ENCODE results near the gene PLCB1.

The PLCB1 gene

GRCh38 chr20:8246153-8246552, 114.1 kb downstream of the PLCB1 start:
- no peak for DNase-seq (ENCODE audit: low read depth in 2 of 2)

DNA sequence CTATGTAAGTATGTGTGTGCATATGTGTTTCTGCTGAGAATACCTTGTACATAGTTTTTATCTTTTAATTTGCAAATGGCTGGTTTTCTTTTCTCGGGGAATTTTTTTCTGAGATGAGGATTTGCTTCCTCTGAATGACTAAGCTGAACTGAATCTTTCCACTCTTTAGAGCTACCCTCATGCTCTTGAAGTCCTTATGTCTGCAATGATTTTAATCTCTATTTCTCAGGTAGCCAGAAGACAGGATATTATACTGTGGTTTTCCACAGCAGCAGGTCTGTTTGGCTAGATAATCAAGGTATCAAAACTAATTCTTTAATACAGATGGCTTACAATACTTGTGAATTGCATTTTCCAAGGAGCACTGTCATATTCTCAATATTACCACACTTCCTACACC, 114.7 kb downstream of the PLCB1 start:
- no peak for DNase-seq (ENCODE audit: low read depth in 2 of 2)

- DNase-seq (ENCODE audit: low read depth in 2 of 2) = no peak
Observed at GRCh38 chr20:8248051-8248450, 116.0 kb downstream of the PLCB1 start.

DNA sequence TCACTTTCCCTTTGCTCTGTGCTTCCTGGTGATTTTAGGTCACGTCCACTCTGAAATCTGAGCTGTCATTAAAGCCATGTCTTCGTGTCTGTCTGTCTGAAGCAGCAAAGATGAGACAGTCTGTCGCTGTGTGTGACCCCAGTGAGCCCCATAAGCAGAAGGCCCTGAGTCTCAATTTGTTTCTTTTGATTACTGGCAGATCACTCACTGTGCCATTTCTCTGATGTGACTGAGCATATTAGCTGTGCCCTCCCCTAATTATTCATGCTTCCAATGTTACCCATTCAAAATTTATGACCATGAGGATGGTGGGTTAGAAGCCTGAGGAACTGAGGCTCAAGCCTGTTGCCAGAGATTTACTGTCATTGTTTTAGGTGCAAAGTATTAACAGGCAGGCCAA, 117.6 kb downstream of the PLCB1 start:
- no peak for DNase-seq (ENCODE audit: low read depth in 2 of 2)

- no peak for DNase-seq (ENCODE audit: low read depth in 2 of 2)
Observed at GRCh38 chr20:8250539-8251200, 118.6 kb downstream of the PLCB1 start.

GRCh38 chr20:8251201-8251575, 119.1 kb downstream of the PLCB1 start:
- no peak for DNase-seq (ENCODE audit: low read depth in 2 of 2)

DNA sequence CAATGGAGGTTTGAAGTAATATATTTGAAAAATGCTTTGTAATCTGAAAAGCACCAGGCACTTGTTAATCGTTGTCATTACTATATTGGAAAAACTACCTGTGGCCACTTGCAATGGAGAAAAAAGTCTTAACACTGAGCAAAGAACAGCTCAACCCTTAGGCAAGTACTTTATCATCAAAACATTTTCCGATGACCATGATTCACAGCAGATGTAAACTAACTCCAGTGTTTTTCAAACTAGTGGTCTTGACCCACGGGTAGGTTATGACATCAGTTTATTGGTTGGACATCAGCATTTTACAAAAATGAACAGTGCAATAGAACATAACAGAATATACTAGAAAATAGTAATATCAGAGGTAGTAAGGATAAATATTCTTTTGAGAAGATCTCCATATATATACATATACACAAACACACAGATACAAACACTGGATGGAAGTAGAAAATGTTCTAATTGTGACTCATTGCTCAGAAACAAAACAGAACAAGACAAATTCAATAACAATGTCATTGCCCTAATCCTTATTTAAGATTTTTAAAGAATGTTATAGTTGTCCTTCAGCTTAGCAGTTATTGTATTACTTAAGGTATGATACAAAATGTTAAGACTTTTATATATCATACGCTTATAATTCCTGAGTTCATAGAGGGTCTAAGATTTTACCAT, 123.0 kb downstream of the PLCB1 start:
- DNase-seq (ENCODE audit: low read depth in 2 of 2) = no peak

DNA sequence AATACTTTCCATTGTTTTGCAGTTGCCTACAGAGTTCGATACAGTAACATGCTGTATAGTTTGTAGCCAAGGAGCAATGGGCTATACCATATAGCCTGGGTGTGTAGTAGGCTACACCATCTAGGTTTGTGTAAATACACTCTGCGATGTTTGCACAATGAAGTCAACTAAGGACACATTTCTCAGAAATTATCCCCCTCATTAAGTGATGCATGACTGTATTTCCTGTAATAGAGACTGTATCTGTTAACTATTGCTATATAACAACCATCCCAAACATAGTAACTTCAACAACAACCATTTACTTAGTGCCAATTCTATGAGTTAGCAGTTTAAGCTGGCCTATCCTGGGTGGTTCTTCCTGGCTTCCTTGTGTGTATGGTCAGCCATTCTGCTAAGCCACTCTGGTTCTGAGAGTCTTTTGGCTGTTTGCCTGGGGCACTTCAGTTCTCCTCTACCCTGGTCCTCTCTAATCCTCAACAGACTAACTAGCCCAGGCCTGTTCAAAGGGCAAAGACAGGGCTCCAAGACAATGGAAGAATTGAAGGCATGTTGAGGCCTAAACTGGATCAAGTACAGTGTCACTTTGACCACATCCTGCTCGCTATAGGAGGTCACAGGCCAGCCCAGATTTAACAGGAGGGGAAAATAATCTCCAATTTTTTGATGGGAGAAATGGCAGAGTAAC, 124.0 kb downstream of the PLCB1 start:
- DNase-seq (ENCODE audit: low read depth in 2 of 2) = no peak

GRCh38 chr20:8260837-8261251, 128.8 kb downstream of the PLCB1 start:
- DNase-seq (ENCODE audit: low read depth in 2 of 2) = no peak

DNA sequence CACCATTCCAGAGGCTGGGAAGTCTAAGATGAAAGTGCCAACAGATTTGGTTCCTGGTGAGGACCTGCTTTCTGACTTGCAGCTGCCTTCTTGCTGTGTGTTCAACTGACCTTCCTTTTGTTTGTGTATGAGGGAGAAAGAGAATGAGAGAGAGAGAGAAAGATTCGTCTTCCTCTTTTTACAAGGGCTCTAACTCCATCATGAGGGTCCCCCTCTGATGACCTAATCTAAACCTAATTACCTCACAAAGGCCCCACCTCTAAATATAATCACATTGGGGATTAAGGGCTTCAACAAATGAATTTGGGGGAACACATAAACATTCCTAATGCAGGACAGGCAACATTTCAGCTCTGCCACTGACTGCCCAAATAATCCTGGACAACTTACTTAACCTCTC, 130.7 kb downstream of the PLCB1 start:
- DNase-seq (ENCODE audit: low read depth in 2 of 2) = no peak

GRCh38 chr20:8265588-8265987, 133.5 kb downstream of the PLCB1 start:
- no peak for DNase-seq (ENCODE audit: low read depth in 2 of 2)

GRCh38 chr20:8267009-8267408, 134.9 kb downstream of the PLCB1 start:
- DNase-seq (ENCODE audit: low read depth in 2 of 2) = no peak

- no peak for DNase-seq (ENCODE audit: low read depth in 2 of 2)
Observed at GRCh38 chr20:8271727-8272126, 139.7 kb downstream of the PLCB1 start.

- DNase-seq (ENCODE audit: low read depth in 2 of 2) = no peak
Observed at GRCh38 chr20:8272766-8273165, 140.7 kb downstream of the PLCB1 start.

GRCh38 chr20:8284902-8285301, 152.8 kb downstream of the PLCB1 start:
- DNase-seq (ENCODE audit: low read depth in 2 of 2) = no peak

DNA sequence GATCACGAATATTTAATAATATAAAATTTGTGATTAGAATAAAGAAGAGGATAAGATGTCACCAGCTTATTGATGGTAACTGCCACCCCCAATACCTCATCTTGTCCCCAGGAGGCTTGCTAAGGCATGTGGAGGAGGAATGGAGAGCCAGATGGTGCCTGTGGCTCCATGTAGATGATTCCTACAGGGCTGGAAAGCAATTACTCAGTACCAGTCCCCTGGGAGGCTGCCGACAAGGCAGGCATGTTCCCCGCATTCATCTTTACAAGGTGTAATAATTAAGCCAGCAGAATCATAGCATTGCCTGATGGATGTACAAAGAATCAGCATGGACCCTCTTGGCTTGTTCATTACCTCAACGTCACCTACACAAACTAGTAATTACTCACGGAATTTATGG, 155.3 kb downstream of the PLCB1 start:
- DNase-seq (ENCODE audit: low read depth in 2 of 2) = no peak

DNA sequence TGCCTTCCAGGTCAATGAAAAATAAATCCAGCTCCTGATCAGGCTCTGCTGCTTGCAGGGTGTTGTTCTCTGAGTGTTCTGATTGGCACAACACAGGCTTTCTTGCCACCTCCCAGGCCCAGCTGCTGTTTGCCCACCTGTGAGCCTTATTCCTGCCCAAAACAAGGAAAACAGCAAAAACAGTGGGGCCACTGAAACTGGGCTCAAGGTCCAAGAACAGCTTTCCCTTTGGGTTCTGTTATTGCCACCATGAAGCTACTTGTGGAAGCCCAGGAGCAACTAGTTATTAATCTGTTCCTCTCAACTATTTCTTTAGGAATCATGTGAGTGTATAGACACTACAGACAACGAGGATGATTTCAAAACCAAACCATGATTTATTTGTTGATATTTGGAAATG, 159.1 kb downstream of the PLCB1 start:
- no peak for DNase-seq (ENCODE audit: low read depth in 2 of 2)

DNA sequence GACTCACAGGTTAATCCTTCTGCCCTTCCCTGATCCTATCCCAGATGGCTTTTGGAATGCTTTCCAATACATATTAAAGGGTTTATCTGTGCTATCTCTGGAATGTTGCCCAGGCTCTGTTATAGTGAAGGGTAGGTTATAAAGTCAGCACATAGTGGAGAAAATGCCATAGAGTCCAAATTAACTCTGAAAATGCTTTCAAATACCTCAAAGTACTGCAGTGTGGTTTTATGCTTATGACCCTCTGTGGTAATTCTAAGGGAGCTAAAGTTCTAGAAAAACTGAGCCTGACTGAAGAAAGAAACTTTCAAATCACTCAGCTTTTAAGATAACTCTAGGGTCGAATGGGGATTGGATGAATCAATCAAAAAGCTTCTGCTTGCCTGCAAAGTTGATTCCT, 159.8 kb downstream of the PLCB1 start:
- DNase-seq (ENCODE audit: low read depth in 2 of 2) = no peak

- DNase-seq (ENCODE audit: low read depth in 2 of 2) = no peak
Observed at GRCh38 chr20:8292793-8293192, 160.7 kb downstream of the PLCB1 start.

DNA sequence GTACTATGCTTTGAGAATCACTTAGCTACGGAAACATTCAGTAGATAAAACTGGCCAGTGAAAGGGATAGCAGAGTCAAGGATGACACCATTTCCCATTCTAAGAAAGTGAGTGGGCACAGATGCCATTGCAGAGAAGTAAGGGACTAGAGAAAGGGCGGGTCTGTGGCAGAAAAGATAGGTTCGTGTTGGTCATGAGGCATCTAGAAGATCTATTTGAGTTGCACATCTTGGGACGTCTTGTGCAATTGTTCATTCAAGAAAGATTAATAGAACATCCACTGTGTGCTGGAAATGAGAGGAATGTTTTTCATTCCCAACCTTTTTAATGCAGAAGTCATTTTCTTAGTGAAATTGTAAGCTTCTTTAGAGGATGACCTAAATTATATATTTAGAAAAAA, 161.7 kb downstream of the PLCB1 start:
- no peak for DNase-seq (ENCODE audit: low read depth in 2 of 2)

DNA sequence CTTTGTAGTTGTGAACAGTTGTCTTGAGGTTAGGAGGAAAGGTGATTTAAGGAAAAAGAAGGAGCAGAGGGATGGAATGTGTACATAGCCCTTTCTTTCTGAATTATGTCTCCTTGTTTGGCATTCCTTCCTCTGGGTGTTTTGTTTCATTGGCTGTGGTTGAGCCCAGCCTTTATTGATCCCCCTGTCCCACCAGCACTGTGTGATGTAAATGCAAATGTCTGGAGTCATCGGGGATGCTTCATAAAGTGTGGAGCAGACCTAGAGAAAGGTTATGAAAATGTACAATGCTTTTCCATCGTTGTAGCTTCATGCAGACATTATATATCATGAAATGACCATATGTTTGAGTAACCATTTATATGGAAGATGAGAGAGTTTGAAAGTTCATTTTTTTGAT, 164.5 kb downstream of the PLCB1 start:
- no peak for DNase-seq (ENCODE audit: low read depth in 2 of 2)

DNA sequence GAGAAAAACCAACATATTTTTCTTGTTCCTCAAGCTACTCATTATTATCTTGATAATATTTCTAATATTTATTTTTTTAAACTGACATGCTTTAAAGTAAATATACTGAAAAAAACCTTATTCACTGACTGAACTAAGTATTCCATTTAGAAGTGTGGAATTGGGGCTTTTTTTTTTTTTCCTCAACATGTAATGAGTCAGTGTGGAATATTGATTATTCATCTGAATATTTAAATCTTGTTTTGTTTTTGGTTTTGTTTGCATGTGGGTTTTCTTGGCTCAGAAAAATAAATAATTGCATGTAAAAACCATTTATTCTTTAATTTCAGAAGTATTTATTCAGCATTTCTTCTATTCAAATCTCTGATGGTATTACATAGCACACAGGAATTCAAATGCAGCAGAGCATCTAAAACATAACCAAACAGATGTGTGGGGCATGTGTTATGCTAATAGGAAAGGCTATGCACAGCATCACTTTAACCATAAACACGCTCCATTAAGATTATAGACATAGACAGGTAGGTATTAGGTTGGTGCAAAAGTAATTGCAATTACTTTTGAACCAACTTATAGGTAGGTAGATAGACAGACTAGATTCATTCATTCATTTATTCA, 166.5 kb downstream of the PLCB1 start:
- no peak for DNase-seq (ENCODE audit: low read depth in 2 of 2)

- DNase-seq (ENCODE audit: low read depth in 2 of 2) = no peak
Observed at GRCh38 chr20:8299921-8300320, 167.9 kb downstream of the PLCB1 start.

All from stimulated activated CD8-positive, alpha-beta memory T cell treated with anti-CD3 and anti-CD28 coated beads, Interleukin-2, amount 100 ng/mL, for 48 hours (primary cell).